HEK293T (cell line): ENCODE measurements around the gene STEAP1B.
"Not testable (repeated sequence)": the region's sequence is repeated elsewhere in the genome, so short reads cannot be mapped to it uniquely, and the experiment has no call there.

ENCODE experiments used
- CTCF ChIA-PET: fragments of 350-600 bp; formaldehyde crosslinking; extraction: SDS; loops from one replicate; lab custom pipeline; 2021; ENCODE audit warnings: antibody characterized with exemption, inconsistent platforms; lab: Yijun Ruan, JAX
- POLR2A ChIA-PET: fragments of 350-600 bp; formaldehyde crosslinking; extraction: SDS; loops from one replicate; lab custom pipeline; 2020; ENCODE audit warnings: antibody characterized with exemption, inconsistent platforms; lab: Yijun Ruan, JAX
- DNase-seq: peaks from one replicate; pipeline ENCODE4 v3.0.0; 2012; ENCODE audit warnings: mixed read lengths; ENCODE audit errors: extremely low spot score
- ARNT ChIP-seq: fragments of 450-650 bp; IDR thresholded peaks from 2 replicates; pipeline ENCODE4 v1.6.1; 2017; ENCODE audit warnings: mild to moderate bottlenecking
- BHLHE40 ChIP-seq: fragments of 450-650 bp; IDR thresholded peaks from 2 replicates; pipeline ENCODE4 v1.6.1; 2016; ENCODE audit warnings: mild to moderate bottlenecking, moderate library complexity, borderline replicate concordance
- CTBP1 ChIP-seq: fragments of 450-650 bp; IDR thresholded peaks from 2 replicates; pipeline ENCODE4 v1.6.1; 2016; ENCODE audit warnings: borderline replicate concordance
- ELF4 ChIP-seq: fragments of 450-650 bp; IDR thresholded peaks from 2 replicates; pipeline ENCODE4 v1.6.1; 2017; ENCODE audit warnings: antibody characterized with exemption
- FOXA1 ChIP-seq: fragments of 450-650 bp; IDR thresholded peaks from 2 replicates; pipeline ENCODE4 v1.6.1; 2016; ENCODE audit warnings: mild to moderate bottlenecking
- FOXK2 ChIP-seq: fragments of 450-650 bp; IDR thresholded peaks from 2 replicates; pipeline ENCODE4 v1.6.1; 2016; ENCODE audit warnings: mild to moderate bottlenecking
- FOXM1 ChIP-seq: fragments of 450-650 bp; IDR thresholded peaks from 2 replicates; pipeline ENCODE4 v1.6.1; 2017; ENCODE audit warnings: mild to moderate bottlenecking, borderline replicate concordance
- HDGF ChIP-seq: fragments of 450-650 bp; IDR thresholded peaks from 2 replicates; pipeline ENCODE4 v1.6.1; 2017; ENCODE audit warnings: antibody characterized with exemption, borderline replicate concordance
- L3MBTL2 ChIP-seq: fragments of 450-650 bp; conservative IDR thresholded peaks from 2 replicates; pipeline ENCODE4 v1.6.1; 2016; ENCODE audit warnings: mild to moderate bottlenecking
- LEF1 ChIP-seq: fragments of 450-650 bp; IDR thresholded peaks from 2 replicates; pipeline ENCODE4 v1.6.1; 2017; ENCODE audit warnings: mild to moderate bottlenecking, borderline replicate concordance
- NFRKB ChIP-seq: fragments of 450-650 bp; IDR thresholded peaks from 2 replicates; pipeline ENCODE4 v1.6.1; 2016; ENCODE audit warnings: mild to moderate bottlenecking, moderate library complexity
- PKNOX1 ChIP-seq: fragments of 450-650 bp; IDR thresholded peaks from 2 replicates; pipeline ENCODE4 v1.6.1; 2016
- SP1 ChIP-seq: fragments of 450-650 bp; IDR thresholded peaks from 2 replicates; pipeline ENCODE4 v1.6.1; 2017
- SUZ12 ChIP-seq: fragments of 450-650 bp; IDR thresholded peaks from 2 replicates; pipeline ENCODE4 v1.6.1; 2016; ENCODE audit warnings: mild to moderate bottlenecking
- TARDBP ChIP-seq: fragments of 450-650 bp; IDR thresholded peaks from 2 replicates; pipeline ENCODE4 v1.6.1; 2016
- ZNF384 ChIP-seq: fragments of 450-650 bp; IDR thresholded peaks from 2 replicates; pipeline ENCODE4 v1.6.1; 2016

The STEAP1B gene

GRCh38 chr7:22460363-22460988 is 39.5 kb downstream of the STEAP1B start:
- POLR2A ChIA-PET: no interaction called here
- CTCF ChIA-PET: interaction anchor here (0.6 to 1.4 kb wide), 4 partner anchors 8 to 1628 kb away, joined by 3 to 6 read pairs (median 4); no protein-coding TSS in a partner anchor
- DNase-seq: no peak
- no peak for TF ChIP-seq ARNT
- TF ChIP-seq LEF1: no peak
- TF ChIP-seq CTBP1: no peak
- no peak for TF ChIP-seq TARDBP

- CTCF ChIA-PET: no interaction called here
These were observed 42.5 kb downstream of the STEAP1B start for GRCh38 chr7:22457471-22457870.

GRCh38 chr7:22454446-22454845 is 45.5 kb downstream of the STEAP1B start:
- no peak for DNase-seq
- ChIA-PET POLR2A (no interaction called here), CTCF (interaction anchor here (1.8 kb wide), 1 partner anchor 345 kb away, joined by 4 read pairs; no protein-coding TSS in a partner anchor)
- no peak for TF ChIP-seq PKNOX1
- no peak for TF ChIP-seq CTBP1
- no peak for TF ChIP-seq L3MBTL2
- no peak for TF ChIP-seq SP1
- no peak for TF ChIP-seq SUZ12
- TF ChIP-seq ELF4: no peak
- no peak for TF ChIP-seq FOXA1
- TF ChIP-seq TARDBP: no peak
- no peak for TF ChIP-seq NFRKB
- TF ChIP-seq HDGF: no peak
- no peak for TF ChIP-seq LEF1

More at GRCh38 chr7:22457471-22457870, 42.5 kb downstream of the STEAP1B start:
- POLR2A ChIA-PET: no interaction called here
- DNase-seq: no peak
- no peak for TF ChIP-seq PKNOX1
- TF ChIP-seq TARDBP: no peak
- no peak for TF ChIP-seq NFRKB
- TF ChIP-seq HDGF: no peak
- TF ChIP-seq FOXK2: no peak
- TF ChIP-seq SP1: no peak
- TF ChIP-seq ARNT: no peak
- no peak for TF ChIP-seq FOXA1
- TF ChIP-seq L3MBTL2: no peak
- TF ChIP-seq ELF4: no peak
- no peak for TF ChIP-seq BHLHE40
- no peak for TF ChIP-seq CTBP1
- TF ChIP-seq FOXM1: no peak
- TF ChIP-seq LEF1: no peak
- TF ChIP-seq ZNF384: no peak

GRCh38 chr7:22452960-22453558 is 46.9 kb downstream of the STEAP1B start:
- ChIA-PET CTCF (interaction anchor here (0.6 to 1.5 kb wide), 9 partner anchors 7 to 343 kb away, joined by 3 to 9 read pairs (median 5); no protein-coding TSS in a partner anchor), POLR2A (no interaction called here)
- TF ChIP-seq FOXA1: no peak
- no peak for TF ChIP-seq SUZ12
- no peak for TF ChIP-seq PKNOX1
- no peak for TF ChIP-seq CTBP1
- no peak for TF ChIP-seq FOXM1
- TF ChIP-seq ARNT: no peak
- TF ChIP-seq LEF1: no peak
- DNase-seq: no peak

- DNase-seq: peak; percentile 79
- CTCF ChIA-PET: interaction anchor here (0.6 to 1.5 kb wide), 9 partner anchors 8 to 342 kb away, joined by 3 to 9 read pairs (median 5); no protein-coding TSS in a partner anchor
- POLR2A ChIA-PET: no interaction called here
- TF ChIP-seq FOXA1 (no peak), FOXM1 (no peak), SUZ12 (no peak), CTBP1 (no peak), BHLHE40 (no peak), FOXK2 (no peak), ZNF384 (no peak), SP1 (no peak), NFRKB (no peak), TARDBP (no peak), ELF4 (no peak), LEF1 (no peak)
These were observed 47.6 kb downstream of the STEAP1B start for GRCh38 chr7:22452142-22452959.

- DNase-seq, CTCF ChIA-PET, POLR2A ChIA-PET: not testable (repeated sequence)
These were observed 50.0 kb downstream of the STEAP1B start for GRCh38 chr7:22450013-22450412.
